IMR-90 (cell line): Measurements from ENCODE around the gene CRYM. TPM values are rescaled to one million over a fixed set of nuclear protein-coding genes. Genes with fewer than 3 reads are reported as not detected.

ENCODE experiments used
- ATAC-seq: fragments of 200-7000 bp; cut with Tn5 transposase; 2 replicates; pipeline ENCODE4 v1.9.1; 2020; ENCODE audit warnings: low read depth, mild to moderate bottlenecking, moderate library complexity
- BruUV-seq: library from RNA; stranded (reverse); fragments of 400-500 nt; replicated peaks from 2 replicates; lab custom pipeline; 2021; lab: Mats Ljungman, UMichigan
- CTCF ChIA-PET: fragments of 300-600 bp; formaldehyde crosslinking; extraction: SDS; loops from one replicate; lab custom pipeline; 2021; ENCODE audit warnings: antibody characterized with exemption; lab: Yijun Ruan, JAX
- POLR2A ChIA-PET: fragments of 300-600 bp; sonication (Branson Sonifier 250); formaldehyde crosslinking; loops from one replicate; lab custom pipeline; 2022; ENCODE audit warnings: antibody characterized with exemption; ENCODE audit not compliant: unreplicated experiment; lab: Charles Lee
- DNase-seq: peaks from one replicate; pipeline ENCODE4 v3.0.0; 2013
- H2AFZ ChIP-seq: replicated peaks from 2 replicates; pipeline ENCODE3; 2013; ENCODE audit warnings: low read length, mild to moderate bottlenecking; ENCODE audit not compliant: poor library complexity
- H2AK5ac ChIP-seq: 2 replicates; pipeline ENCODE4 v1.6.1; 2013; ENCODE audit warnings: low read depth, low read length, inconsistent platforms
- H2AK9ac ChIP-seq: replicated peaks from 2 replicates; pipeline ENCODE3; 2013; ENCODE audit warnings: mild to moderate bottlenecking, low read depth, low read length, moderate library complexity; ENCODE audit not compliant: poor library complexity
- H2BK120ac ChIP-seq: 2 replicates; pipeline ENCODE4 v1.6.1; 2013; ENCODE audit warnings: low read depth, low read length, inconsistent platforms
- H2BK15ac ChIP-seq: 3 replicates; pipeline ENCODE4 v1.6.1; 2013; ENCODE audit warnings: low read depth, low read length, inconsistent platforms
- H2BK20ac ChIP-seq: 2 replicates; pipeline ENCODE4 v1.6.1; 2013; ENCODE audit warnings: low read depth, mild to moderate bottlenecking, inconsistent platforms, low read length, moderate library complexity
- H2BK5ac ChIP-seq: 2 replicates; pipeline ENCODE4 v1.6.1; 2013; ENCODE audit warnings: mild to moderate bottlenecking, low read depth, low read length, inconsistent platforms; ENCODE audit not compliant: poor library complexity, severe bottlenecking
- H3K14ac ChIP-seq: replicated peaks from 2 replicates; pipeline ENCODE4 v1.6.1; 2013; ENCODE audit warnings: low read depth, low read length, inconsistent platforms
- H3K18ac ChIP-seq: 2 replicates; pipeline ENCODE4 v1.6.1; 2013; ENCODE audit warnings: low read depth, low read length, control low read depth
- H3K23ac ChIP-seq: 2 replicates; pipeline ENCODE4 v1.6.1; 2013; ENCODE audit warnings: low read depth, low read length, inconsistent platforms
- H3K27ac ChIP-seq: 2 replicates; pipeline ENCODE4 v1.5.1; 2013; ENCODE audit warnings: mild to moderate bottlenecking, control low read depth, low read length; ENCODE audit not compliant: insufficient read depth
- H3K27me3 ChIP-seq: 2 replicates; pipeline ENCODE4 v1.6.1; 2013; ENCODE audit warnings: low read length; ENCODE audit not compliant: control insufficient read depth, insufficient read depth
- H3K36me3 ChIP-seq: 2 replicates; pipeline ENCODE4 v1.6.1; 2013; ENCODE audit warnings: low read length, mixed read lengths; ENCODE audit not compliant: control insufficient read depth, insufficient read depth
- H3K4ac ChIP-seq: 2 replicates; pipeline ENCODE4 v1.6.1; 2013; ENCODE audit warnings: low read depth, low read length, inconsistent platforms
- H3K4me1 ChIP-seq: 2 replicates; pipeline ENCODE4 v1.6.1; 2013; ENCODE audit warnings: low read length, mixed read lengths; ENCODE audit not compliant: control insufficient read depth, insufficient read depth
- H3K4me2 ChIP-seq: 2 replicates; pipeline ENCODE4 v1.6.1; 2013; ENCODE audit warnings: low read depth, mild to moderate bottlenecking, control low read depth, low read length, moderate library complexity
- H3K4me3 ChIP-seq: 2 replicates; pipeline ENCODE4 v1.5.1; 2013; ENCODE audit warnings: low read depth, mild to moderate bottlenecking, control low read depth, low read length, moderate library complexity; ENCODE audit not compliant: insufficient read depth
- H3K56ac ChIP-seq: 2 replicates; pipeline ENCODE4 v1.6.1; 2013; ENCODE audit warnings: low read length, inconsistent platforms; ENCODE audit not compliant: insufficient read depth; ENCODE audit errors: extremely low read depth
- H3K79me1 ChIP-seq, 2 experiments: 2 replicates each; pipeline ENCODE4 v1.6.1; 2013; ENCODE audit warnings: low read length in 2 of 2, inconsistent platforms in 1 of 2, low read depth in 1 of 2
- H3K9ac ChIP-seq: 2 replicates; pipeline ENCODE4 v1.6.1; 2013; ENCODE audit warnings: low read depth, low read length, control low read depth
- H3K9me1 ChIP-seq: 2 replicates; pipeline ENCODE4 v1.6.1; 2013; ENCODE audit warnings: low read length, inconsistent platforms; ENCODE audit not compliant: insufficient read depth
- H3K9me3 ChIP-seq: 2 replicates; pipeline ENCODE4 v1.6.1; 2013; ENCODE audit warnings: low read length; ENCODE audit not compliant: control insufficient read depth, insufficient read depth
- H4K20me1 ChIP-seq: 2 replicates; pipeline ENCODE4 v1.6.1; 2013; ENCODE audit warnings: low read length, inconsistent platforms; ENCODE audit not compliant: insufficient read depth
- H4K5ac ChIP-seq: 2 replicates; pipeline ENCODE4 v1.6.1; 2013; ENCODE audit warnings: mild to moderate bottlenecking, low read depth, low read length, control low read depth
- H4K8ac ChIP-seq, 2 experiments: 2 replicates each; pipeline ENCODE4 v1.6.1; 2013; ENCODE audit warnings: low read depth in 2 of 2, low read length in 2 of 2, control low read depth in 1 of 2, inconsistent platforms in 1 of 2
- H4K91ac ChIP-seq: 2 replicates; pipeline ENCODE4 v1.6.1; 2013; ENCODE audit warnings: low read depth, low read length, inconsistent platforms; ENCODE audit not compliant: insufficient read depth
- BHLHE40 ChIP-seq: fragments of 150-350 bp; IDR thresholded peaks from 2 replicates; pipeline ENCODE4 v1.6.1; 2016; ENCODE audit warnings: mild to moderate bottlenecking, low read depth, low read length
- CEBPB ChIP-seq: IDR thresholded peaks from 2 replicates; pipeline ENCODE4 v1.6.1; 2012; ENCODE audit warnings: low read depth, low read length, improper control_type of control experiment
- CHD1 ChIP-seq: IDR thresholded peaks from 2 replicates; pipeline ENCODE4 v1.6.1; 2012; ENCODE audit warnings: low read depth, low read length, improper control_type of control experiment
- CTCF ChIP-seq: conservative IDR thresholded peaks from 2 replicates; pipeline ENCODE4 v1.5.1; 2012; ENCODE audit warnings: mild to moderate bottlenecking, low read depth, low read length, improper control_type of control experiment
- ELK1 ChIP-seq: fragments of 150-350 bp; IDR thresholded peaks from 2 replicates; pipeline ENCODE4 v1.6.1; 2016; ENCODE audit warnings: low read depth, mild to moderate bottlenecking, low read length, moderate library complexity, borderline replicate concordance
- FOS ChIP-seq: fragments of 150-350 bp; IDR thresholded peaks from 2 replicates; pipeline ENCODE4 v1.6.1; 2016; ENCODE audit warnings: low read depth, low read length
- MAFK ChIP-seq: IDR thresholded peaks from 2 replicates; pipeline ENCODE4 v1.6.1; 2012; ENCODE audit warnings: low read depth, low read length, improper control_type of control experiment
- MAZ ChIP-seq: IDR thresholded peaks from 2 replicates; pipeline ENCODE4 v1.6.1; 2012; ENCODE audit warnings: low read depth, mild to moderate bottlenecking, low read length, improper control_type of control experiment, moderate library complexity, borderline replicate concordance
- MXI1 ChIP-seq: IDR thresholded peaks from 2 replicates; pipeline ENCODE4 v1.6.1; 2012; ENCODE audit warnings: low read depth, mild to moderate bottlenecking, low read length, moderate library complexity, borderline replicate concordance
- RAD21 ChIP-seq: IDR thresholded peaks from 2 replicates; pipeline ENCODE4 v1.6.1; 2012; ENCODE audit warnings: low read length, improper control_type of control experiment
- RCOR1 ChIP-seq: IDR thresholded peaks from 2 replicates; pipeline ENCODE4 v1.6.1; 2012; ENCODE audit warnings: mild to moderate bottlenecking, low read length, improper control_type of control experiment; ENCODE audit not compliant: insufficient replicate concordance
- RFX5 ChIP-seq: IDR thresholded peaks from 2 replicates; pipeline ENCODE4 v1.8.0; 2012; ENCODE audit warnings: low read depth, mild to moderate bottlenecking, low read length, moderate library complexity
- SMC3 ChIP-seq: fragments of 150-350 bp; IDR thresholded peaks from 2 replicates; pipeline ENCODE4 v1.6.1; 2016; ENCODE audit warnings: low read depth, mild to moderate bottlenecking, antibody characterized with exemption, low read length, moderate library complexity
- USF2 ChIP-seq: fragments of 150-350 bp; IDR thresholded peaks from 2 replicates; pipeline ENCODE4 v1.6.1; 2017; ENCODE audit warnings: mild to moderate bottlenecking, antibody characterized with exemption, low read length, low read depth
- WGBS, 2 experiments: methylation state at CpG; one replicate each; pipeline versions ENCODE4 v1.1.5 to v1.1.7; 2013; ENCODE audit warnings: missing lambda C conversion rate in 2 of 2; ENCODE audit not compliant: insufficient read length in 1 of 2; ENCODE audit errors: extremely low coverage in 2 of 2; 5-methylcytosine and 5-hydroxymethylcytosine counted together
- dilution Hi-C: fragments of 300-500 bp; cut with HindIII; formaldehyde crosslinking; loops from one replicate; pipeline ENCODE4 v1.14.3; 2018; ENCODE audit warnings: low sequenced_read_pairs; ENCODE audit not compliant: unreplicated experiment
- in situ Hi-C: fragments of 300-500 bp; cut with MboI; formaldehyde crosslinking; loops from 3 replicates; pipeline ENCODE4 v1.14.3; 2019; ENCODE audit warnings: low sequenced_read_pairs, inconsistent platforms, mixed read lengths
- intact Hi-C: fragments of 100-400 bp; cut with micrococcal nuclease; formaldehyde crosslinking; loops from 2 replicates; pipeline ENCODE4 v1.10.0; 2022
- polyA plus RNA-seq, 3 experiments: library from polyadenylated mRNA; depleted of rRNA; stranded (reverse); fragments of >200 nt; gene quantifications; 2 replicates each; pipeline ENCODE4 v1.2.3, GENCODE V29; 2012; ENCODE audit warnings: low replicate concordance in 1 of 3
- total RNA-seq: library from RNA; depleted of rRNA; stranded (reverse); fragments of >200 nt; gene quantifications from 2 replicates; pipeline ENCODE4 v1.2.3, GENCODE V29; 2012

CRYM gene
- total and polyA plus RNA-seq, 2 of the 4 experiments (the other 2 are of a cell fraction): not detected

GRCh38 chr16:21219551-21219950, 58.5 kb downstream of the CRYM start:
- no peak for TF ChIP-seq SMC3
- no peak for TF ChIP-seq USF2
- no peak for TF ChIP-seq CHD1
- TF ChIP-seq CEBPB: no peak
- no peak for TF ChIP-seq ELK1
- TF ChIP-seq CTCF: no peak
- TF ChIP-seq BHLHE40: no peak
- no peak for TF ChIP-seq FOS
- TF ChIP-seq RAD21: no peak
- no peak for TF ChIP-seq RFX5
- no peak for TF ChIP-seq MAZ
- no peak for TF ChIP-seq RCOR1
- TF ChIP-seq MXI1: no peak
- no peak for TF ChIP-seq MAFK
- dilution Hi-C loops (no loop called here), intact Hi-C loops (no loop called here), in situ Hi-C loops (no loop called here)
- no peak overlapping the region for H2BK120ac ChIP-seq
- H3K9me3 ChIP-seq: no peaks in the 10 kb centered on the region
- H3K36me3 ChIP-seq: no peaks in the 10 kb centered on the region
- no peak overlapping the region for H2BK15ac ChIP-seq
- no CpG with 5 or more reads among the region's 2 CpGs for WGBS, 2 experiments
- H3K56ac ChIP-seq: no peak overlapping the region
- H3K9me1 ChIP-seq: no peaks in the 10 kb centered on the region
- H2BK5ac ChIP-seq: no peak overlapping the region
- no peak overlapping the region for H3K27ac ChIP-seq
- H3K23ac ChIP-seq: no peak overlapping the region
- no peak overlapping the region for H3K9ac ChIP-seq
- no peak overlapping the region for H3K4me2 ChIP-seq
- H3K18ac ChIP-seq: no peak overlapping the region
- no peaks in the 10 kb centered on the region for H4K20me1 ChIP-seq
- H4K8ac ChIP-seq: no peak overlapping the region
- H4K91ac ChIP-seq: no peak overlapping the region
- H4K5ac ChIP-seq: no peak overlapping the region
- ATAC-seq (no peak), DNase-seq (no peak)
- H3K4me1 ChIP-seq: no peaks in the 10 kb centered on the region
- H2AK9ac ChIP-seq: no peak overlapping the region
- peaks cover 7% of the 10 kb centered on the region for H3K27me3 ChIP-seq
- H2AFZ ChIP-seq: no peak overlapping the region
- H3K14ac ChIP-seq: no peak overlapping the region
- CTCF ChIA-PET: no interaction called here
- H3K79me1 ChIP-seq: no peaks in the 10 kb centered on the region
- H2AK5ac ChIP-seq: no peak overlapping the region
- no peak overlapping the region for H3K4me3 ChIP-seq
- no TSS peak for BruUV-seq
- H3K4ac ChIP-seq: no peak overlapping the region
- POLR2A ChIA-PET: no interaction called here
- no peak overlapping the region for H2BK20ac ChIP-seq
